ENCODE data around the gene CAPG. TPM values are rescaled to one million over a fixed set of nuclear protein-coding genes. Genes with fewer than 3 reads are reported as not detected.

The CAPG gene
- total and polyA plus RNA-seq, 2 of the 4 experiments (the other 2 are of a cell fraction) = 79.9 to 98.3 TPM

- intact Hi-C loops (cut with micrococcal nuclease) = no loop called here
- no peak overlapping the region for H2BK5ac ChIP-seq (ENCODE audit: low read depth, low read length, poor library complexity, severe bottlenecking)
- no peaks in the 10 kb centered on the region for H4K20me1 ChIP-seq (ENCODE audit: insufficient read depth, low read length)
- no peak overlapping the region for H2AK9ac ChIP-seq (replicated peaks; ENCODE audit: low read depth, low read length, poor library complexity)
- H3K9me3 ChIP-seq (ENCODE audit: control insufficient read depth, insufficient read depth, low read length) = no peaks in the 10 kb centered on the region
- H3K56ac ChIP-seq (ENCODE audit: extremely low read depth, insufficient read depth, low read length) = no peak overlapping the region
- ChIA-PET POLR2A (ENCODE audit: unreplicated experiment) (no interaction called here), CTCF (no interaction called here)
- in situ Hi-C loops (cut with MboI; ENCODE audit: low sequenced_read_pairs) = no loop called here
- H4K5ac ChIP-seq (ENCODE audit: low read depth, low read length) = no peak overlapping the region
- no peak overlapping the region for H2AK5ac ChIP-seq (ENCODE audit: low read depth, low read length)
- no peak overlapping the region for H3K27ac ChIP-seq (ENCODE audit: insufficient read depth, low read length)
- peaks cover 11% of the 10 kb centered on the region; the same call in 1 of the 2 replicates for H3K9me1 ChIP-seq (ENCODE audit: insufficient read depth, low read length)
- no CpG with 5 or more reads among the region's 3 CpGs for WGBS, 2 experiments (ENCODE audit: extremely low coverage in 2 of 2, insufficient read length in 1 of 2)
- no peak overlapping the region for H4K8ac ChIP-seq (ENCODE audit: low read depth in 2 of 2, low read length in 2 of 2)
- dilution Hi-C loops (cut with HindIII; ENCODE audit: low sequenced_read_pairs, unreplicated experiment) = no loop called here
- no peak overlapping the region for H2BK15ac ChIP-seq (ENCODE audit: low read depth, low read length)
- 0 out of 2 replicates have a peak overlapping the region, but pooled peaks have one; percentile 19 for H4K91ac ChIP-seq (ENCODE audit: insufficient read depth, low read depth, low read length)
- no peak overlapping the region for H3K4me3 ChIP-seq (ENCODE audit: insufficient read depth, low read depth, low read length)
- H3K4me2 ChIP-seq (ENCODE audit: low read depth, low read length) = no peak overlapping the region
- DNase-seq (no peak), ATAC-seq (ENCODE audit: low read depth) (no peak)
- no peaks in the 10 kb centered on the region for H3K36me3 ChIP-seq (ENCODE audit: control insufficient read depth, insufficient read depth, low read length)
- no peak overlapping the region for H2BK20ac ChIP-seq (ENCODE audit: low read depth, low read length)
- no peak overlapping the region for H3K18ac ChIP-seq (ENCODE audit: low read depth, low read length)
- no peak overlapping the region for H3K23ac ChIP-seq (ENCODE audit: low read depth, low read length)
- no peak overlapping the region for H2BK120ac ChIP-seq (ENCODE audit: low read depth, low read length)
- no peaks in the 10 kb centered on the region for H3K27me3 ChIP-seq (ENCODE audit: control insufficient read depth, insufficient read depth, low read length)
- H3K9ac ChIP-seq (ENCODE audit: low read depth, low read length) = no peak overlapping the region
- H2AFZ ChIP-seq (replicated peaks; ENCODE audit: low read length, poor library complexity) = no peak overlapping the region
- H3K4me1 ChIP-seq (ENCODE audit: control insufficient read depth, insufficient read depth, low read length) = peaks cover 14% of the 10 kb centered on the region
- TF ChIP-seq RFX5 (IDR thresholded peaks at IDR 0.05; ENCODE audit: low read depth, low read length) (no peak), CEBPB (IDR thresholded peaks at IDR 0.05; ENCODE audit: low read depth, low read length) (no peak), MAFK (IDR thresholded peaks at IDR 0.05; ENCODE audit: low read depth, low read length) (no peak), MAZ (IDR thresholded peaks at IDR 0.05; ENCODE audit: borderline replicate concordance, low read depth, low read length) (no peak), RAD21 (IDR thresholded peaks at IDR 0.05; ENCODE audit: low read length) (no peak), SMC3 (IDR thresholded peaks at IDR 0.05; ENCODE audit: low read depth, low read length) (no peak), CTCF (conservative IDR thresholded peaks at IDR 0.05; ENCODE audit: low read depth, low read length) (no peak), USF2 (IDR thresholded peaks at IDR 0.05; ENCODE audit: low read depth, low read length) (no peak), NFE2L2 (IDR thresholded peaks at IDR 0.05; ENCODE audit: low read depth, low read length) (no peak), ELK1 (IDR thresholded peaks at IDR 0.05; ENCODE audit: borderline replicate concordance, low read depth, low read length) (no peak), CHD1 (IDR thresholded peaks at IDR 0.05; ENCODE audit: low read depth, low read length) (no peak), POLR2A (IDR thresholded peaks at IDR 0.05; ENCODE audit: low read depth, low read length) (no peak), FOS (IDR thresholded peaks at IDR 0.05; ENCODE audit: low read depth, low read length) (no peak), RCOR1 (IDR thresholded peaks at IDR 0.05; ENCODE audit: insufficient replicate concordance, low read length) (no peak), MXI1 (IDR thresholded peaks at IDR 0.05; ENCODE audit: borderline replicate concordance, low read depth, low read length) (no peak), BHLHE40 (IDR thresholded peaks at IDR 0.05; ENCODE audit: low read depth, low read length) (no peak)
- H3K14ac ChIP-seq (replicated peaks; ENCODE audit: low read depth, low read length) = no peak overlapping the region
- no TSS peak for BruUV-seq (replicated peaks)
- peaks cover 0 to 11% of the 10 kb centered on the region in 2 experiments; a peak in 2 of 4 replicates for H3K79me1 ChIP-seq (ENCODE audit: low read depth in 1 of 2, low read length in 2 of 2)
- H3K4ac ChIP-seq (ENCODE audit: low read depth, low read length) = no peak overlapping the region
Observed at GRCh38 chr2:85425588-85425987, 15.4 kb upstream of the CAPG start.

Measured in IMR-90 (cell line).